T-cell (primary cell): ENCODE data around the gene BRSK1. TPM values are rescaled to one million over a fixed set of nuclear protein-coding genes. Genes with fewer than 3 reads are reported as not detected.
A peak's percentile ranks its signal among the peaks of the same experiment; 100 is the strongest.

Experiments
- ATAC-seq, 4 experiments: fragments of 200-7000 bp in 3 of 4; fragments of 150-1000 bp in 1 of 4; cut with Tn5 transposase; replicated peaks in 1 of 4; 1 replicate in 3 of 4; 2 replicates in 1 of 4; pipeline ENCODE4 v1.10.0; 2021; ENCODE audit warnings: moderate library complexity in 3 of 4, mild to moderate bottlenecking in 2 of 4, moderate number of reproducible peaks in 1 of 4
- CTCF ChIA-PET, 2 donors: fragments of 300-600 bp; sonication (Branson Sonifier 250); formaldehyde crosslinking; loops; one replicate each; lab custom pipeline; 2022; ENCODE audit warnings: antibody characterized with exemption in 2 of 2; lab: Charles Lee
- POLR2A ChIA-PET, 2 donors: fragments of 300-600 bp; sonication (Branson Sonifier 250); formaldehyde crosslinking; loops; one replicate each; lab custom pipeline; 2022; ENCODE audit warnings: antibody characterized with exemption in 2 of 2; lab: Charles Lee
- DNase-seq, 35 experiments: peaks; one replicate each; pipeline versions ENCODE4 v3.0.0 to v3.0.0-alpha.2; 2013 to 2023
- H3K27ac ChIP-seq: one replicate; pipeline ENCODE4 v1.5.1; 2013; ENCODE audit warnings: low read length
- H3K27me3 ChIP-seq, 2 experiments: replicated peaks in 1 of 2; 1 replicate in 1 of 2; 2 replicates in 1 of 2; pipeline versions ENCODE4 v1.6.1 to v1.7.0; 2013; ENCODE audit warnings: low read length in 1 of 2, mixed read lengths in 1 of 2; ENCODE audit not compliant: control insufficient read depth in 2 of 2, insufficient read depth in 2 of 2; ENCODE audit errors: extremely low read depth in 1 of 2
- H3K36me3 ChIP-seq, 2 donors: 1 replicate in 1 of 2; 2 replicates in 1 of 2; pipeline versions ENCODE4 v1.6.1 to v1.7.0; 2013; ENCODE audit warnings: low read length in 1 of 2; ENCODE audit not compliant: control insufficient read depth in 2 of 2, insufficient read depth in 1 of 2; ENCODE audit errors: extremely low read depth in 1 of 2
- H3K4me1 ChIP-seq, 2 experiments: 1 replicate in 1 of 2; 2 replicates in 1 of 2; pipeline versions ENCODE4 v1.6.1 to v1.7.0; 2013; ENCODE audit warnings: low read length in 2 of 2, mixed read lengths in 1 of 2; ENCODE audit not compliant: insufficient read depth in 2 of 2, control insufficient read depth in 1 of 2; ENCODE audit errors: extremely low read depth in 1 of 2
- H3K4me3 ChIP-seq, 2 donors: 1 replicate in 1 of 2; 2 replicates in 1 of 2; pipeline versions ENCODE4 v1.5.1 to v1.7.0; 2013; ENCODE audit warnings: mild to moderate bottlenecking in 2 of 2, low read length in 1 of 2, moderate library complexity in 1 of 2; ENCODE audit not compliant: control insufficient read depth in 1 of 2; ENCODE audit errors: extremely low read depth in 1 of 2
- H3K9me3 ChIP-seq: 2 replicates; pipeline ENCODE4 v1.7.0; 2013
- H3K27ac Mint-ChIP-seq, 2 donors: one replicate each; pipeline ENCODE4 v1.8.0; 2020 to 2021; ENCODE audit warnings: mild to moderate bottlenecking in 2 of 2, mixed read lengths in 2 of 2
- H3K27me3 Mint-ChIP-seq, 2 donors: one replicate each; pipeline ENCODE4 v1.8.0; 2021 to 2022; ENCODE audit warnings: mixed read lengths in 2 of 2
- H3K36me3 Mint-ChIP-seq: one replicate; pipeline ENCODE4 v1.8.0; 2021; ENCODE audit warnings: mixed read lengths
- H3K4me1 Mint-ChIP-seq, 3 donors: one replicate each; pipeline ENCODE4 v1.8.0; 2020 to 2022; ENCODE audit warnings: mixed read lengths in 3 of 3, mild to moderate bottlenecking in 1 of 3
- H3K4me3 Mint-ChIP-seq, 3 donors: one replicate each; pipeline ENCODE4 v1.8.0; 2020 to 2022; ENCODE audit warnings: mild to moderate bottlenecking in 3 of 3, mixed read lengths in 3 of 3, moderate library complexity in 3 of 3
- H3K9me3 Mint-ChIP-seq, 3 donors: one replicate each; pipeline ENCODE4 v1.8.0; 2020 to 2022; ENCODE audit warnings: mixed read lengths in 3 of 3
- WGBS: methylation state at CpG from one replicate; pipeline ENCODE4 v1.1.5; 2013; ENCODE audit warnings: missing lambda C conversion rate; ENCODE audit not compliant: insufficient coverage; 5-methylcytosine and 5-hydroxymethylcytosine counted together
- total RNA-seq, 35 experiments: library from RNA in 6 of 35; stranded (reverse) in 6 of 35; fragments of 120-200 nt in 1 of 35; gene quantifications; one replicate each; pipeline versions ENCODE4 v1.2.1 to v1.2.4 and lab custom pipeline; 2013 to 2026

BRSK1 gene
- total RNA-seq, 5 donors from 2014 or later (not counting 1 experiment from before 2014, with no cell fraction given) = 2.9 to 5.8 (median 3.9) TPM

DNA sequence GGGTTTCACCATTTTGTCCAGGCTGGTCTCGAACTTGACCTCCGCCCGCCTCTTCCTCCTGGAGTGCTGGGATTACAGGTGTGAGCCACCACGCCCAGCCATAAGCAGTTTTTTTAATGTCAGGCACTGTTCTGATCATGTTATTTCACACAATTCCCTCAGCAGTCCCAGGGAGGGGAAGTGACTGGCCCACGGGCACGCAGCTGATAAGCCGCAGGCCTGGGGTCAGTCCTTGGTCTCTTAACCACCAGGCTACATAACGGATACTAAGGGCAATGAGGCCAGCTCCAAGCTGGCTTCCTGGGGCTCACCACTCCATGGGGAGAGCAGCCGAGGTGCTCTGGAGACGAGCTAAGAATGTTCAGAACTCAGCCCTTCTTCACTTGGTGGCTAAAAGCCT, 13.5 kb downstream of the BRSK1 start:
- peaks cover 8 to 11% (median 9%) of the 10 kb centered on the region in 3 donors for H3K4me1 Mint-ChIP-seq
- ChIA-PET POLR2A (no interaction called here), CTCF (no interaction called here)
- WGBS = 88% methylated on average over 3 of the region's 10 CpGs
- Histone ChIP-seq H3K36me3 (no peaks in the 10 kb centered on the region), H3K4me1 (peaks cover 0 to 12% of the 10 kb centered on the region in 2 experiments), H3K4me3 (no peak overlapping the region), H3K9me3 (no peaks in the 10 kb centered on the region), H3K27ac (no peak overlapping the region), H3K27me3 (peaks cover 0 to 17% of the 10 kb centered on the region in 2 experiments)
- no peak overlapping the region for H3K27ac Mint-ChIP-seq
- DNase-seq = no peak
- ATAC-seq = no peak
- no peak overlapping the region for H3K4me3 Mint-ChIP-seq
- H3K36me3 Mint-ChIP-seq = no peaks in the 10 kb centered on the region
- H3K27me3 Mint-ChIP-seq = no peaks in the 10 kb centered on the region
- H3K9me3 Mint-ChIP-seq = no peaks in the 10 kb centered on the region

DNA sequence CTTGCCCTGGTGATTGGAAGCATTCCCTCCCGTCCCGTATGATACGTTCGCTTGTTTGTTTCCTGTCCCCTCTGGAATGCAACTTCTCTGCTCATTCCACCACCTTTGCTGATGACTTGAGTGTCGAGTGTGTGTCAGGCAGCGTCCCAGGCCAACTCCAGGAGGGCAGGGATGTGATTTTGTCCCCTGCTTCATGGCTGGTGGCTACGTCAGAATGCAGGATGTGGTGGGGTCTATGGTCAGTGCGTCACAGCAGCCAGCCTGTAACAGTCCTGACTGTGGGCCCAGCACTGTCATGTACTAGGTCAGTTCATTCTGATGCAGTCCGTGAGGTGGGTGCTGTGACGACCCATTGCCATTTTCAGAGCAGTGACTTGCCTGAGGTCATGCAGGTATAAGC, 16.2 kb downstream of the BRSK1 start:
- Histone ChIP-seq H3K27ac (no peak overlapping the region), H3K4me1 (peaks cover 0 to 17% of the 10 kb centered on the region in 2 experiments), H3K4me3 (no peak overlapping the region), H3K9me3 (no peaks in the 10 kb centered on the region), H3K27me3 (peaks cover 0 to 17% of the 10 kb centered on the region in 2 experiments), H3K36me3 (no peaks in the 10 kb centered on the region)
- Mint-ChIP-seq H3K4me3 (no peak overlapping the region), H3K27me3 (no peaks in the 10 kb centered on the region), H3K4me1 (peaks cover 8 to 11% (median 9%) of the 10 kb centered on the region in 3 donors), H3K27ac (no peak overlapping the region), H3K36me3 (no peaks in the 10 kb centered on the region), H3K9me3 (no peaks in the 10 kb centered on the region)
- ChIA-PET CTCF (interaction anchor here in 1 of 2 donors (0.7 kb wide), 1 partner anchor 283 kb away, joined by 3 read pairs; no protein-coding TSS in a partner anchor), POLR2A (no interaction called here)
- no peak for ATAC-seq
- WGBS = 85% methylated on average over 6 of the region's 10 CpGs
- DNase-seq = no peak

DNA sequence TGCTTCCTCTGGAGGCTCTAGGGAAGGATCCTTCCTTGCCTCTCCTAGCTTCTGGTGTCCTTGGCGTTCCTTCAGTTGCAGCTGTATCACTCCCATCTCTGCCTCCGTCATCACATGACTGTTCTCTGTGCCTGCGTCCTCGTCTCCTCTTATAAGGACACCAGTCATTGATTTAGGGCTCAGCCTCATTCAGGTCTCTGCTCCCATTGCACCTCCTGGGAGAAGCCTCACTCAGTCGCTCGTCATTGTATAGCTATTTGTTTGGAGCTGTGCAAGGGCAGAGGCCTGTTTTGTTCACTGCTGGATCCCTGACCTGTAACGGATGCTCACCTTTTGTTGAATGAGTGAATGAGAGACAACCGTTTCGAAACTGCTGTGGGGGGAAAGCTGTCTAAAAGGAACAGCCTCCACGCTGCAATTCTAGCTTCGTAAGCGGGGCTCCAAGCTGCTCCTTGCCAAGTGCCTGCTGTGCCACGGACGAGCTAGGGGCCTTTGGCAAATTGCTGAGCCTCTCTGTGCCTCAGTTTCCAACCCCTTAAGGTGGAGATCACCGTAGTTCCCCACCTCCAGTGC, 17.2 kb downstream of the BRSK1 start:
- DNase-seq (no peak), ATAC-seq (no peak)
- Mint-ChIP-seq H3K27ac (no peak overlapping the region), H3K4me1 (peaks cover 11 to 13% (median 11%) of the 10 kb centered on the region in 3 donors), H3K36me3 (no peaks in the 10 kb centered on the region), H3K4me3 (peak overlapping the region in 2 of 3 donors; percentile 81 to 83), H3K27me3 (no peaks in the 10 kb centered on the region), H3K9me3 (no peaks in the 10 kb centered on the region)
- ChIA-PET POLR2A (interaction anchor here in 1 of 2 donors (1.1 kb wide), 1 partner anchor 38 kb away, joined by 6 read pairs; the partner anchor contains the start of gene KMT5C), CTCF (interaction anchor here (0.6 to 2.5 kb wide), 5 partner anchors 9 to 161 kb away, joined by 3 to 15 read pairs (median 7); partner anchors contain the start of genes ISOC2 (in 1 of the 2) and KMT5C (in 1 of the 2))
- H3K36me3 ChIP-seq = no peaks in the 10 kb centered on the region
- H3K4me3 ChIP-seq = no peak overlapping the region
- peaks cover 0 to 17% of the 10 kb centered on the region in 2 experiments for H3K27me3 ChIP-seq
- H3K9me3 ChIP-seq = no peaks in the 10 kb centered on the region
- peaks cover 0 to 17% of the 10 kb centered on the region in 2 experiments for H3K4me1 ChIP-seq
- 78% methylated on average over 9 of the region's 15 CpGs for WGBS
- no peak overlapping the region for H3K27ac ChIP-seq

DNA sequence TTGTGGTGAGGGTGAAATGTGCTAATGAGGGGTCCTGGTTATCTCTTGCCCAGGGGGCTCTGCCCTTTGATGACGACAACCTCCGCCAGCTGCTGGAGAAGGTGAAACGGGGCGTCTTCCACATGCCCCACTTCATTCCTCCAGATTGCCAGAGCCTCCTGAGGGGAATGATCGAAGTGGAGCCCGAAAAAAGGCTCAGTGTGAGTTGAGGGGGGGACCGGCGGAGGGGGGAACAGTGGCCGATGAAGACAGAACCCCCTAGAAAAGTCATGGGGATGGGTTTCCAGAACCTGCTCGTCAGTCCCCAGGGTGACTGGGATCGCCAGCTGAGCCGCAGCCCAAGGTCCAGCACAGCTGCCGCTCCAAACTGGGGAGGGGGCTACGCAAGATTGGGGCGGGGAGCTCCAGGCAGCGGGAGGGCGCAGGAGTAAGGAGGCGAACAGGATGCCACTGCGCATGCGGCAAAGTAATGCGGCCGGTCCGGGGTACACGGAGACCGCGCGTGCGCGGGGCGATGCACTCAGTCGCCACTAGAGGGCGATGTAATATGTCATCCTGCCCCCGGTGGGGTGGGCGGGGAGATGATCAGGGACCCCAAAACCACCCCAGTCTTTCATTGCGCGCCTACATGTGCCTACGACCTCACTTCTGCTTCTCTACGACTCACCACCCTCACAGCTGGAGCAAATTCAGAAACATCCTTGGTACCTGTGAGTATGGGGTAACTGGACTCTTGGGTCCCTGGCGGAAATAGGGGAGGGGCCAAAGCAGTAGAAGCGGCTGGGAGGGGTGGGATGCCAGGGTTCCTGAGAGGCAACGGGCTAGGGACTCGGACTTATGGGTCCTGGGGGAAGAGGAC, 17.9 kb downstream of the BRSK1 start:
- peaks cover 11 to 13% (median 11%) of the 10 kb centered on the region in 3 donors for H3K4me1 Mint-ChIP-seq
- ChIA-PET CTCF (interaction anchor here (0.5 to 2.5 kb wide), 8 partner anchors 10 to 202 kb away, joined by 3 to 15 read pairs (median 4); partner anchors contain the start of genes ISOC2 (in 1 of the 2) and KMT5C (in 1 of the 2)), POLR2A (interaction anchor here in 1 of 2 donors (1.1 kb wide), 1 partner anchor 38 kb away, joined by 6 read pairs; the partner anchor contains the start of gene KMT5C)
- Histone ChIP-seq H3K27me3 (peaks cover 0 to 17% of the 10 kb centered on the region in 2 experiments), H3K9me3 (no peaks in the 10 kb centered on the region), H3K36me3 (no peaks in the 10 kb centered on the region), H3K27ac (peak overlapping the region; percentile 53), H3K4me3 (peak overlapping the region; percentile 50 to 67), H3K4me1 (peaks cover 0 to 17% of the 10 kb centered on the region in 2 experiments)
- peak overlapping the region; percentile 78 to 83 (median 81) for H3K4me3 Mint-ChIP-seq
- H3K9me3 Mint-ChIP-seq = no peaks in the 10 kb centered on the region
- 3% methylated on average over 27 of the region's 42 CpGs for WGBS
- no peaks in the 10 kb centered on the region for H3K27me3 Mint-ChIP-seq
- DNase-seq (peak; percentile 74 to 97 (median 90)), ATAC-seq (peak; percentile 87 to 91 (median 89))
- H3K27ac Mint-ChIP-seq = peak overlapping the region; percentile 70 to 86
- no peaks in the 10 kb centered on the region for H3K36me3 Mint-ChIP-seq

DNA sequence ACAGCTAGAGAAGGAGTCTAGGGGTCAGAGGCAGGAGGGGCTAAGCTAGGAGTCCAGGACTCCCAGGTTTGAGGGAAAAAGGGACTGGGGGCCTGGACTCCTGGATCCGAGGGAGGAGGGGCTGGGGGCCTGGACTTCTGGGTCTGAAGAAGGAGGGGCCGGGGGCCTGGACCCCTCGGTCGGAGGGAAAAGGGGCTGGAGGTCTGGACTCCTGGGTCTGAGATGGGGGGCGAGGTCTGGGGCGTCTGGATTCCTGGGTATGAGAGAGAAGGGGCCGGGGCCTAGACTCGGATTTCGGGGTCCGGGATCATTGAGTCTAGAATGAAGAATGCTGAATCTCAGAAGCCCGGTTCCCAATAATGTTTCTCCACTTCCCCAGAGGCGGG, 18.5 kb downstream of the BRSK1 start:
- Mint-ChIP-seq H3K27ac (peak overlapping the region; percentile 70 to 86), H3K27me3 (no peaks in the 10 kb centered on the region), H3K4me3 (peak overlapping the region; percentile 78 to 83 (median 81)), H3K9me3 (no peaks in the 10 kb centered on the region), H3K4me1 (peaks cover 11 to 13% (median 11%) of the 10 kb centered on the region in 3 donors), H3K36me3 (no peaks in the 10 kb centered on the region)
- Histone ChIP-seq H3K4me1 (peaks cover 0 to 17% of the 10 kb centered on the region in 2 experiments), H3K4me3 (peak overlapping the region; percentile 50 to 67), H3K36me3 (no peaks in the 10 kb centered on the region), H3K27me3 (peaks cover 0 to 17% of the 10 kb centered on the region in 2 experiments), H3K27ac (peak overlapping the region; percentile 53), H3K9me3 (no peaks in the 10 kb centered on the region)
- 56% methylated on average over 6 of the region's 12 CpGs for WGBS
- no peak for ATAC-seq
- ChIA-PET POLR2A (interaction anchor here in 1 of 2 donors (0.5 kb wide), 1 partner anchor 43 kb away, joined by 3 read pairs; no protein-coding TSS in a partner anchor), CTCF (interaction anchor here (0.5 to 2.5 kb wide), 7 partner anchors 10 to 202 kb away, joined by 3 to 15 read pairs (median 5); partner anchors contain the start of genes ISOC2 (in 1 of the 2) and KMT5C (in 1 of the 2))
- no peak for DNase-seq

DNA sequence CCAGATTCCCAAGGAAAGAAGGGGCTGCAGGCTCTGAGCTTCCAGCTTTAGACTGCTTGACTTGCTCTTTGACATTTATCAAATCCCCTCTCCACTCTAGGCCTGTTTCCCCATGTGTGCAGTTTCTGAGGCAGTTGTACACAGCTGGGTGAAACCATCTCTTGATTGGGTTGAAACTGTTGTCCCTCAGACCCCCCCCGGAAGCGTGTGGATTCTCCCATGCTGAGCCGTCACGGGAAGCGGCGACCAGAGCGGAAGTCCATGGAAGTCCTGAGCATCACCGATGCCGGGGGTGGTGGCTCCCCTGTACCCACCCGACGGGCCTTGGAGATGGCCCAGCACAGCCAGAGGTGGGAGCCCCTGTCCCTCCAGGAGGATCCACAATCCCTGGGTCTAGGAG, 19.7 kb downstream of the BRSK1 start:
- H3K36me3 ChIP-seq = no peaks in the 10 kb centered on the region
- Mint-ChIP-seq H3K27me3 (no peaks in the 10 kb centered on the region), H3K36me3 (no peaks in the 10 kb centered on the region), H3K27ac (no peak overlapping the region), H3K4me1 (peaks cover 11 to 13% (median 11%) of the 10 kb centered on the region in 3 donors), H3K4me3 (no peak overlapping the region), H3K9me3 (no peaks in the 10 kb centered on the region)
- DNase-seq = no peak
- no peak overlapping the region for H3K27ac ChIP-seq
- ATAC-seq = no peak
- peaks cover 0 to 17% of the 10 kb centered on the region in 2 experiments for H3K27me3 ChIP-seq
- WGBS = 81% methylated on average over 3 of the region's 11 CpGs
- no peak overlapping the region for H3K4me3 ChIP-seq
- no peaks in the 10 kb centered on the region for H3K9me3 ChIP-seq
- H3K4me1 ChIP-seq = peaks cover 0 to 17% of the 10 kb centered on the region in 2 experiments
- ChIA-PET CTCF (no interaction called here), POLR2A (no interaction called here)
